ENCODE data around the gene OR5H14.
"Not testable (repeated sequence)": the region's sequence is repeated elsewhere in the genome, so short reads cannot be mapped to it uniquely, and the experiment has no call there.

OR5H14 gene

GRCh38 chr3:98147179-98147578 lies at the start of gene OR5H14:
Gene OR5H14 (plus strand): TSS chr3:98147479. CDS start chr3:98149386, 1,907 bp downstream.
- DNase-seq: no peak

GRCh38 chr3:98099848-98100247 lies 47.4 kb upstream of the OR5H14 start:
- no peak for DNase-seq

- no peak for DNase-seq
Measured at GRCh38 chr3:98108162-98108561, 39.1 kb upstream of the OR5H14 start.

GRCh38 chr3:98109807-98110549 lies 37.3 kb upstream of the OR5H14 start:
- DNase-seq: no peak

- no peak for DNase-seq
Measured at GRCh38 chr3:98110550-98110908, 36.8 kb upstream of the OR5H14 start.

GRCh38 chr3:98114264-98114663 lies 33.0 kb upstream of the OR5H14 start:
- DNase-seq: no peak

GRCh38 chr3:98115717-98116116 lies 31.6 kb upstream of the OR5H14 start:
- no peak for DNase-seq

- no peak for DNase-seq
Measured at GRCh38 chr3:98130421-98130820, 16.9 kb upstream of the OR5H14 start, which contains the start of gene OR5H1. Gene OR5H1 (plus strand): TSS chr3:98130721. CDS start chr3:98132698, 1,977 bp downstream.

GRCh38 chr3:98136631-98137030 lies 10.6 kb upstream of the OR5H14 start:
- no peak for DNase-seq

GRCh38 chr3:98137826-98138557 lies 9.3 kb upstream of the OR5H14 start:
- not testable (repeated sequence) for DNase-seq

GRCh38 chr3:98140531-98140930 lies 6.7 kb upstream of the OR5H14 start:
- DNase-seq: no peak

GRCh38 chr3:98148751-98149150 lies 1.5 kb downstream of the OR5H14 start:
- no peak for DNase-seq

GRCh38 chr3:98149456-98149855 lies 2.2 kb downstream of the OR5H14 start:
- not testable (repeated sequence) for DNase-seq

GRCh38 chr3:98151241-98151640 lies 4.0 kb downstream of the OR5H14 start:
- no peak for DNase-seq

- no peak for DNase-seq
Measured at GRCh38 chr3:98166396-98166795, 19.1 kb downstream of the OR5H14 start, which contains the start of gene OR5H15. Gene OR5H15 (plus strand): TSS chr3:98166696. CDS start chr3:98168700, 2,004 bp downstream.

GRCh38 chr3:98171071-98171470 lies 23.8 kb downstream of the OR5H14 start:
- no peak for DNase-seq

GRCh38 chr3:98172621-98173020 lies 25.3 kb downstream of the OR5H14 start:
- no peak for DNase-seq

- no peak for DNase-seq
Measured at GRCh38 chr3:98180319-98180890, 33.1 kb downstream of the OR5H14 start.

GRCh38 chr3:98182196-98182595 lies 34.9 kb downstream of the OR5H14 start:
- no peak for DNase-seq

- no peak for DNase-seq
Measured at GRCh38 chr3:98185180-98185579, 37.9 kb downstream of the OR5H14 start.

GRCh38 chr3:98188545-98188944 lies 41.3 kb downstream of the OR5H14 start:
- no peak for DNase-seq

- DNase-seq: not testable (repeated sequence)
Measured at GRCh38 chr3:98190911-98191310, 43.6 kb downstream of the OR5H14 start.

GRCh38 chr3:98196293-98196692 lies 49.0 kb downstream of the OR5H14 start:
- not testable (repeated sequence) for DNase-seq

GRCh38 chr3:98199020-98199419 lies 51.7 kb downstream of the OR5H14 start:
- no peak for DNase-seq

All from stimulated activated CD4-positive, alpha-beta T cell treated with anti-CD3 and anti-CD28 coated beads, Interleukin-4, amount 100 ng/mL, for 4 hours (primary cell).